GM12878 (cell line): ENCODE results near the gene ZNF613. TPM values are rescaled to one million over a fixed set of nuclear protein-coding genes. Genes with fewer than 3 reads are reported as not detected.

Experiments
- ATAC-seq: fragments of 200-7000 bp; cut with Tn5 transposase; 3 replicates; pipeline ENCODE4 v1.9.1; 2020; ENCODE audit warnings: mild to moderate bottlenecking, moderate library complexity
- BruUV-seq: library from RNA; stranded (reverse); fragments of 400-500 nt; replicated peaks from 2 replicates; lab custom pipeline; 2021; lab: Mats Ljungman, UMichigan
- CTCF ChIA-PET: fragments of 300-600 bp; sonication (Branson Sonifier 250); formaldehyde crosslinking; extraction: SDS; loops from one replicate; lab custom pipeline; 2021; ENCODE audit warnings: inconsistent platforms; lab: Yijun Ruan, JAX
- POLR2A ChIA-PET: fragments of 350-600 bp; formaldehyde crosslinking; extraction: SDS; loops from one replicate; lab custom pipeline; 2021; ENCODE audit warnings: inconsistent platforms; lab: Charles Lee
- RAD21 ChIA-PET: fragments of 300-600 bp; sonication (Branson Sonifier 250); formaldehyde crosslinking; loops from one replicate; lab custom pipeline; 2023; ENCODE audit warnings: antibody characterized with exemption; ENCODE audit not compliant: unreplicated experiment; lab: Charles Lee
- SMC1A ChIA-PET: fragments of 300-600 bp; sonication (Branson Sonifier 250); formaldehyde crosslinking; loops from one replicate; lab custom pipeline; 2023; ENCODE audit not compliant: unreplicated experiment, uncharacterized antibody; lab: Charles Lee
- DNase-seq: peaks from one replicate; pipeline ENCODE4 v3.0.0-alpha.2; 2011; ENCODE audit warnings: low read depth, low spot score
- FAIRE-seq: peaks from 3 replicates; lab custom pipeline; 2011; peaks lifted over from hg19 to GRCh38; lab: Jason Lieb, UNC
- H2AFZ ChIP-seq: 2 replicates; pipeline ENCODE4 v1.6.0; 2011; ENCODE audit warnings: low read depth, low read length, control low read depth; ENCODE audit not compliant: control insufficient read depth
- H3K27ac ChIP-seq: 2 replicates; pipeline ENCODE4 v1.5.1; 2011; ENCODE audit warnings: control low read depth; ENCODE audit not compliant: control insufficient read depth, insufficient read depth
- H3K27me3 ChIP-seq, 2 experiments: replicated peaks in 1 of 2; 2 replicates each; pipeline versions ENCODE4 v1.6.0 to v1.6.1; 2011; ENCODE audit warnings: low read length in 1 of 2; ENCODE audit not compliant: control insufficient read depth in 2 of 2, insufficient read depth in 2 of 2
- H3K36me3 ChIP-seq, 2 experiments: 2 replicates each; pipeline ENCODE4 v1.5.1; 2011; ENCODE audit warnings: low read length in 1 of 2; ENCODE audit not compliant: control insufficient read depth in 2 of 2, insufficient read depth in 2 of 2
- H3K4me1 ChIP-seq: 2 replicates; pipeline ENCODE4 v1.6.1; 2011; ENCODE audit warnings: mild to moderate bottlenecking, low read length, moderate library complexity, mixed read lengths; ENCODE audit not compliant: control insufficient read depth, insufficient read depth
- H3K4me2 ChIP-seq: 2 replicates; pipeline ENCODE4 v1.6.0; 2011; ENCODE audit warnings: control low read depth; ENCODE audit not compliant: control insufficient read depth, insufficient read depth
- H3K4me3 ChIP-seq: fragments of 200-600 bp; sonication (generic); 2 replicates; pipeline ENCODE4 v1.5.1; 2016
- H3K79me2 ChIP-seq: 2 replicates; pipeline ENCODE4 v1.6.0; 2011; ENCODE audit warnings: low read length; ENCODE audit not compliant: control insufficient read depth, insufficient read depth
- H3K9ac ChIP-seq: 2 replicates; pipeline ENCODE4 v1.8.0; 2011; ENCODE audit warnings: low read length, control low read depth, mixed read lengths; ENCODE audit not compliant: control insufficient read depth, insufficient read depth
- H3K9me3 ChIP-seq: replicated peaks from 3 replicates; pipeline ENCODE4 v1.5.1; 2011; ENCODE audit warnings: mild to moderate bottlenecking, low read length; ENCODE audit not compliant: control insufficient read depth, insufficient read depth
- H4K20me1 ChIP-seq: 2 replicates; pipeline ENCODE4 v1.6.0; 2011; ENCODE audit not compliant: control insufficient read depth, insufficient read depth
- CHD4 ChIP-seq: fragments of 200-600 bp; sonication (generic); IDR thresholded peaks from 2 replicates; pipeline ENCODE4 v1.6.1; 2016; ENCODE audit warnings: mild to moderate bottlenecking
- CREB1 ChIP-seq: IDR thresholded peaks from 2 replicates; pipeline ENCODE4 v1.6.1; 2012; ENCODE audit warnings: low read depth, mild to moderate bottlenecking, inconsistent platforms
- CREM ChIP-seq: IDR thresholded peaks from 2 replicates; pipeline ENCODE4 v1.6.1; 2014; ENCODE audit warnings: antibody characterized with exemption, low read depth
- EZH2 ChIP-seq: IDR thresholded peaks from 2 replicates; pipeline ENCODE4 v1.6.1; 2012; ENCODE audit warnings: low read depth, mild to moderate bottlenecking, control low read depth, inconsistent platforms, low read length, borderline replicate concordance; ENCODE audit not compliant: control insufficient read depth
- GABPA ChIP-seq: IDR thresholded peaks from 2 replicates; pipeline ENCODE4 v1.6.1; 2014; ENCODE audit warnings: antibody characterized with exemption, low read depth, mild to moderate bottlenecking, inconsistent platforms
- LARP7 ChIP-seq: fragments of 450-650 bp; IDR thresholded peaks from 2 replicates; pipeline ENCODE4 v1.6.1; 2017; ENCODE audit warnings: mild to moderate bottlenecking
- NFYB ChIP-seq: IDR thresholded peaks from 2 replicates; pipeline ENCODE4 v1.6.1; 2011; ENCODE audit warnings: low read depth, mild to moderate bottlenecking, low read length, improper control_type of control experiment, moderate library complexity; ENCODE audit not compliant: insufficient read depth
- NR2C2 ChIP-seq: IDR thresholded peaks from 2 replicates; pipeline ENCODE4 v1.6.1; 2011; ENCODE audit warnings: borderline replicate concordance, low read depth; ENCODE audit not compliant: control insufficient read depth, insufficient read length
- POLR2AphosphoS5 ChIP-seq: IDR thresholded peaks from 2 replicates; pipeline ENCODE4 v1.6.1; 2011; ENCODE audit warnings: mild to moderate bottlenecking, low read length, inconsistent platforms
- SIN3A ChIP-seq: IDR thresholded peaks from 2 replicates; pipeline ENCODE4 v1.6.1; 2012; ENCODE audit warnings: low read depth, low read length, improper control_type of control experiment
- SMAD1 ChIP-seq: fragments of 450-650 bp; IDR thresholded peaks from 2 replicates; pipeline ENCODE4 v1.6.1; 2018; ENCODE audit warnings: mild to moderate bottlenecking, low read depth; ENCODE audit not compliant: partially characterized antibody
- SMAD5 ChIP-seq: IDR thresholded peaks from 2 replicates; pipeline ENCODE4 v1.6.1; 2016; ENCODE audit warnings: antibody characterized with exemption, low read depth
- SRF ChIP-seq, 2 experiments: IDR thresholded peaks; 2 replicates each; pipeline ENCODE4 v1.6.1; 2011; ENCODE audit warnings: low read depth in 2 of 2, low read length in 2 of 2, mild to moderate bottlenecking in 1 of 2, moderate library complexity in 1 of 2
- ZBED1 ChIP-seq: IDR thresholded peaks from 2 replicates; pipeline ENCODE4 v1.6.1; 2016; ENCODE audit warnings: borderline replicate concordance
- ZNF207 ChIP-seq: fragments of 450-650 bp; IDR thresholded peaks from 2 replicates; pipeline ENCODE4 v1.6.1; 2014; ENCODE audit warnings: antibody characterized with exemption, mild to moderate bottlenecking, borderline replicate concordance
- ZNF274 ChIP-seq: IDR thresholded peaks from one replicate; pipeline ENCODE4 v1.8.0; 2011; ENCODE audit not compliant: insufficient read length, insufficient read depth
- WGBS: methylation state at CpG from one replicate; pipeline ENCODE4 v1.1.6; 2016; ENCODE audit warnings: low lambda C conversion rate; ENCODE audit not compliant: insufficient replicate concordance, insufficient coverage; ENCODE audit errors: missing lambda C conversion rate; 5-methylcytosine and 5-hydroxymethylcytosine counted together
- in situ Hi-C: fragments of 300-500 bp; cut with MboI; formaldehyde crosslinking; loops from 9 replicates; pipeline ENCODE4 v1.14.3; 2018; ENCODE audit warnings: mixed read lengths
- intact Hi-C: fragments of 100-400 bp; cut with micrococcal nuclease; formaldehyde crosslinking; loops from one replicate; pipeline ENCODE4 v1.14.2; 2022; ENCODE audit not compliant: unreplicated experiment
- polyA plus RNA-seq, 11 experiments: library from polyadenylated mRNA; depleted of rRNA in 4 of 11; unstranded in 6 of 11; stranded (reverse) in 5 of 11; fragments of >200 nt; fragmentation: Nextera tagmentation in 4 of 11; fragmentation: Illumina TruSeq in 1 of 11; extraction: Ambion mirVana in 4 of 11; extraction: Trizol in 1 of 11; gene quantifications; 1 replicate in 1 of 11; 2 replicates in 10 of 11; pipeline versions ENCODE4 v1.2.1 to v1.2.3, GENCODE V29; 2011 to 2016; ENCODE audit warnings: inconsistent platforms in 2 of 11, missing spikeins in 2 of 11, low read depth in 1 of 11
- total RNA-seq, 4 experiments: library from RNA; depleted of rRNA in 3 of 4; stranded (reverse); fragments of >200 nt in 3 of 4; fragmentation: Illumina TruSeq in 1 of 4; extraction: Trizol in 1 of 4; gene quantifications; 2 replicates each; pipeline versions ENCODE4 v1.2.1 to v1.2.3, GENCODE V29; 2013 to 2021
- TF ChIP-seq, protein P1 (sequence below): fragments of 450-650 bp; IDR thresholded peaks from 2 replicates; pipeline ENCODE4 v1.6.1; 2017; ENCODE audit warnings: mild to moderate bottlenecking, moderate library complexity
- TF ChIP-seq, protein P2 (sequence below): fragments of 450-650 bp; formaldehyde crosslinking; IDR thresholded peaks from 2 replicates; pipeline ENCODE4 v1.4.0; 2020; ENCODE audit warnings: mild to moderate bottlenecking, moderate library complexity

The ZNF613 gene
- total and polyA plus RNA-seq, 10 of the 15 experiments (the other 5 are each of a cell fraction or from before 2014, with no cell fraction given): 3.3 to 7.8 (median 5.0) TPM

- DNase-seq: no peak
- ChIA-PET RAD21 (no interaction called here), CTCF (no interaction called here), SMC1A (no interaction called here), POLR2A (no interaction called here)
- Histone ChIP-seq H3K4me3 (no peak overlapping the region), H3K9ac (no peak overlapping the region), H3K4me1 (no peaks in the 10 kb centered on the region), H3K27me3 (no peaks in the 10 kb centered on the region), H3K9me3 (peaks cover 9% of the 10 kb centered on the region; the same call in 2 of the 3 replicates), H3K36me3 (no peaks in the 10 kb centered on the region), H3K4me2 (no peak overlapping the region), H3K27ac (no peak overlapping the region), H2AFZ (no peak overlapping the region), H3K79me2 (no peaks in the 10 kb centered on the region), H4K20me1 (no peaks in the 10 kb centered on the region)
- no peak for ATAC-seq
- TF ChIP-seq, protein P1, sequence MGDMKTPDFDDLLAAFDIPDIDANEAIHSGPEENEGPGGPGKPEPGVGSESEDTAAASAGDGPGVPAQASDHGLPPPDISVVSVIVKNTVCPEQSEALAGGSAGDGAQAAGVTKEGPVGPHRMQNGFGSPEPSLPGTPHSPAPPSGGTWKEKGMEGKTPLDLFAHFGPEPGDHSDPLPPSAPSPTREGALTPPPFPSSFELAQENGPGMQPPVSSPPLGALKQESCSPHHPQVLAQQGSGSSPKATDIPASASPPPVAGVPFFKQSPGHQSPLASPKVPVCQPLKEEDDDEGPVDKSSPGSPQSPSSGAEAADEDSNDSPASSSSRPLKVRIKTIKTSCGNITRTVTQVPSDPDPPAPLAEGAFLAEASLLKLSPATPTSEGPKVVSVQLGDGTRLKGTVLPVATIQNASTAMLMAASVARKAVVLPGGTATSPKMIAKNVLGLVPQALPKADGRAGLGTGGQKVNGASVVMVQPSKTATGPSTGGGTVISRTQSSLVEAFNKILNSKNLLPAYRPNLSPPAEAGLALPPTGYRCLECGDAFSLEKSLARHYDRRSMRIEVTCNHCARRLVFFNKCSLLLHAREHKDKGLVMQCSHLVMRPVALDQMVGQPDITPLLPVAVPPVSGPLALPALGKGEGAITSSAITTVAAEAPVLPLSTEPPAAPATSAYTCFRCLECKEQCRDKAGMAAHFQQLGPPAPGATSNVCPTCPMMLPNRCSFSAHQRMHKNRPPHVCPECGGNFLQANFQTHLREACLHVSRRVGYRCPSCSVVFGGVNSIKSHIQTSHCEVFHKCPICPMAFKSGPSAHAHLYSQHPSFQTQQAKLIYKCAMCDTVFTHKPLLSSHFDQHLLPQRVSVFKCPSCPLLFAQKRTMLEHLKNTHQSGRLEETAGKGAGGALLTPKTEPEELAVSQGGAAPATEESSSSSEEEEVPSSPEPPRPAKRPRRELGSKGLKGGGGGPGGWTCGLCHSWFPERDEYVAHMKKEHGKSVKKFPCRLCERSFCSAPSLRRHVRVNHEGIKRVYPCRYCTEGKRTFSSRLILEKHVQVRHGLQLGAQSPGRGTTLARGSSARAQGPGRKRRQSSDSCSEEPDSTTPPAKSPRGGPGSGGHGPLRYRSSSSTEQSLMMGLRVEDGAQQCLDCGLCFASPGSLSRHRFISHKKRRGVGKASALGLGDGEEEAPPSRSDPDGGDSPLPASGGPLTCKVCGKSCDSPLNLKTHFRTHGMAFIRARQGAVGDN: no peak
- no peak for TF ChIP-seq ZNF274
- no peak for TF ChIP-seq NR2C2
- no peak for TF ChIP-seq CHD4
- TF ChIP-seq SIN3A: no peak
- TF ChIP-seq CREM: no peak
- TF ChIP-seq EZH2: no peak
- no peak for TF ChIP-seq SMAD1
- no peak for TF ChIP-seq ZBED1
- TF ChIP-seq LARP7: no peak
- no peak for TF ChIP-seq POLR2AphosphoS5
- no peak for TF ChIP-seq ZNF207
- no peak for TF ChIP-seq SRF (IDR thresholded peaks at IDR 0.05; ENCODE audit: low read depth in 2 of 2, low read length in 2 of 2)
- TF ChIP-seq SMAD5: no peak
- no peak for TF ChIP-seq GABPA
- TF ChIP-seq, protein P2, sequence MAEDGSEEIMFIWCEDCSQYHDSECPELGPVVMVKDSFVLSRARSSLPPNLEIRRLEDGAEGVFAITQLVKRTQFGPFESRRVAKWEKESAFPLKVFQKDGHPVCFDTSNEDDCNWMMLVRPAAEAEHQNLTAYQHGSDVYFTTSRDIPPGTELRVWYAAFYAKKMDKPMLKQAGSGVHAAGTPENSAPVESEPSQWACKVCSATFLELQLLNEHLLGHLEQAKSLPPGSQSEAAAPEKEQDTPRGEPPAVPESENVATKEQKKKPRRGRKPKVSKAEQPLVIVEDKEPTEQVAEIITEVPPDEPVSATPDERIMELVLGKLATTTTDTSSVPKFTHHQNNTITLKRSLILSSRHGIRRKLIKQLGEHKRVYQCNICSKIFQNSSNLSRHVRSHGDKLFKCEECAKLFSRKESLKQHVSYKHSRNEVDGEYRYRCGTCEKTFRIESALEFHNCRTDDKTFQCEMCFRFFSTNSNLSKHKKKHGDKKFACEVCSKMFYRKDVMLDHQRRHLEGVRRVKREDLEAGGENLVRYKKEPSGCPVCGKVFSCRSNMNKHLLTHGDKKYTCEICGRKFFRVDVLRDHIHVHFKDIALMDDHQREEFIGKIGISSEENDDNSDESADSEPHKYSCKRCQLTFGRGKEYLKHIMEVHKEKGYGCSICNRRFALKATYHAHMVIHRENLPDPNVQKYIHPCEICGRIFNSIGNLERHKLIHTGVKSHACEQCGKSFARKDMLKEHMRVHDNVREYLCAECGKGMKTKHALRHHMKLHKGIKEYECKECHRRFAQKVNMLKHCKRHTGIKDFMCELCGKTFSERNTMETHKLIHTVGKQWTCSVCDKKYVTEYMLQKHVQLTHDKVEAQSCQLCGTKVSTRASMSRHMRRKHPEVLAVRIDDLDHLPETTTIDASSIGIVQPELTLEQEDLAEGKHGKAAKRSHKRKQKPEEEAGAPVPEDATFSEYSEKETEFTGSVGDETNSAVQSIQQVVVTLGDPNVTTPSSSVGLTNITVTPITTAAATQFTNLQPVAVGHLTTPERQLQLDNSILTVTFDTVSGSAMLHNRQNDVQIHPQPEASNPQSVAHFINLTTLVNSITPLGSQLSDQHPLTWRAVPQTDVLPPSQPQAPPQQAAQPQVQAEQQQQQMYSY (CRISPR knock-in tag): no peak
- no peak for TF ChIP-seq CREB1
- TF ChIP-seq NFYB: no peak
- BruUV-seq: no TSS peak
- intact Hi-C loops (no loop called here), in situ Hi-C loops (no loop called here)
- 97% methylated on average over 3 of the region's 3 CpGs for WGBS
- FAIRE-seq: no peak
Observed at GRCh38 chr19:51882518-51882917, 44.8 kb upstream of the ZNF613 start.
